22Rv1 (cell line): Measurements from ENCODE around the gene SLC4A1AP.
A peak's percentile ranks its signal among the peaks of the same experiment; 100 is the strongest.
"Not testable (repeated sequence)": the region's sequence is repeated elsewhere in the genome, so short reads cannot be mapped to it uniquely, and the experiment has no call there.

Experiments
- H3K27ac ChIP-seq: fragments of 450-650 bp; 2 replicates; pipeline ENCODE4 v1.5.1; 2017
- CTCF ChIP-seq: fragments of 450-650 bp; IDR thresholded peaks from 2 replicates; pipeline ENCODE4 v1.5.1; 2017; ENCODE audit warnings: mild to moderate bottlenecking
- ZFX ChIP-seq: fragments of 450-650 bp; IDR thresholded peaks from 2 replicates; pipeline ENCODE4 v1.6.1; 2017; ENCODE audit warnings: antibody characterized with exemption, borderline replicate concordance

SLC4A1AP gene

GRCh38 chr2:27663285-27664153 lies at the start of gene SLC4A1AP, which contains the start of gene SUPT7L:
TSS of gene SLC4A1AP (plus strand) at chr2:27663889. CDS start at chr2:27663915, 26 bp downstream.
TSS of gene SUPT7L (minus strand) at chr2:27663614. CDS start at chr2:27662192, 1,422 bp downstream.
- TF ChIP-seq CTCF, result no peak
- TF ChIP-seq ZFX, result no peak

GRCh38 chr2:27613985-27614384 lies 49.7 kb upstream of the SLC4A1AP start:
- H3K27ac ChIP-seq, result no peak overlapping the region
- no peak for TF ChIP-seq ZFX
- TF ChIP-seq CTCF, result no peak

More at GRCh38 chr2:27663285-27664153, at the start of gene SLC4A1AP, which contains the start of gene SUPT7L:
- peak within 1 kb of the TSS; percentile 88 for H3K27ac ChIP-seq

GRCh38 chr2:27615316-27615715 lies 48.4 kb upstream of the SLC4A1AP start:
- no peak overlapping the region for H3K27ac ChIP-seq
- TF ChIP-seq ZFX (no peak), CTCF (no peak)

DNA sequence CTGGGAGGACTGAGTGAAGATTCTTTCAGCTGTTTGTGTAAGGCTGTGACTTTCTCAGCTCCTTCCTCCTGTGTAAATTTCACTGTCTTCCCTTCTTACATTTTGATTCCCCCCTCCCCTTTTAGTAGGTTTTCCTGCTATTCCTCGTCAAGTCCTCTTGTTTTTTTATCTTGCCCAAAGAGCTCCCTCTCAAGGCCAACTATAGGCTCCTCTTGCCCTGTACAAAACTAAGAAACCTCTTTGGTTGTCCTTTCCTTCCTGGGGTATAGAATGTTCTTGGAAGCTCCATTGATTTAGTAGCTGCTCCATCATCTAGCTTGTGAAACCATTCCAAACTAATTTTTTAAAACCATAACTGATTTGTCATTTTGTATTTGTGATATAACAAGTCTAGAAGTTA lies 42.2 kb upstream of the SLC4A1AP start:
- H3K27ac ChIP-seq, result no peak overlapping the region
- no peak for TF ChIP-seq CTCF
- no peak for TF ChIP-seq ZFX

GRCh38 chr2:27622921-27623384 lies 40.7 kb upstream of the SLC4A1AP start:
- no peak for TF ChIP-seq ZFX
- no peak for TF ChIP-seq CTCF
- H3K27ac ChIP-seq, result no peak overlapping the region

GRCh38 chr2:27624943-27625342 lies 38.7 kb upstream of the SLC4A1AP start:
- H3K27ac ChIP-seq, result no peak overlapping the region
- TF ChIP-seq CTCF, result no peak
- TF ChIP-seq ZFX, result no peak

DNA sequence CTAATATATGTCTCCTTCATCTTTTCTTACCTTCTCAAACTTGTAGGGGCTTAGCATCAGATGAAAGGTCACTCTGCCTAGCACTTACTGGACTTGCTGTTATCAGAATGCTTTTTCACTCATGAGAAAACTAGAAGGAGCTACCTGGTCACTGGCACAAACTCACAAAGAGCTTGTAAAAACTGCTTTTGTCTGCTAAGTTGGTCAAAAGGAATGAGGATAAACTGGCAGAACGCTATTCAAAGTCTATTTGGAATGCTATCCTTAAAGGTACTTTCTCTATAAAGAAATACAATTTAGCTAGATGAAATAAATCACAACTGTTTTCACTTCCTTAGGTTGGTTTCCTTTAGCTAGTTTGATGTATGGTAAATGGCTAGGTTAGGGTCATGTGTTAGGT lies 37.4 kb upstream of the SLC4A1AP start:
- H3K27ac ChIP-seq, result not testable (repeated sequence)

- H3K27ac ChIP-seq, result not testable (repeated sequence)
Observed at GRCh38 chr2:27626921-27627320, 36.8 kb upstream of the SLC4A1AP start.
